GM10266 (cell line): ENCODE results near the gene MIA.

Experiments
- DNase-seq: peaks from one replicate; pipeline ENCODE4 v3.0.0; 2012; ENCODE audit errors: extremely low spot score
- CTCF ChIP-seq: IDR thresholded peaks from 2 replicates; pipeline ENCODE4 v1.5.1; 2012; ENCODE audit warnings: mild to moderate bottlenecking, low read depth; ENCODE audit not compliant: control insufficient read depth, insufficient read depth; ENCODE audit errors: missing control alignments

Gene MIA

GRCh38 chr19:40754611-40755247 lies 20.6 kb upstream of the MIA start:
- TF ChIP-seq CTCF: no peak
- DNase-seq: no peak

- no peak for DNase-seq
- TF ChIP-seq CTCF: no peak
Observed at GRCh38 chr19:40755248-40755624, 20.1 kb upstream of the MIA start.

GRCh38 chr19:40755791-40756190 lies 19.5 kb upstream of the MIA start:
- no peak for DNase-seq
- TF ChIP-seq CTCF: no peak

GRCh38 chr19:40756502-40757110 lies 18.7 kb upstream of the MIA start:
- no peak for TF ChIP-seq CTCF
- DNase-seq: no peak

- no peak for DNase-seq
- no peak for TF ChIP-seq CTCF
Observed at GRCh38 chr19:40758491-40758890, 16.8 kb upstream of the MIA start.

GRCh38 chr19:40759352-40759751 lies 16.0 kb upstream of the MIA start:
- no peak for DNase-seq
- no peak for TF ChIP-seq CTCF

GRCh38 chr19:40762754-40763470 lies 12.4 kb upstream of the MIA start:
- no peak for TF ChIP-seq CTCF
- no peak for DNase-seq
